ENCODE data around the gene XPNPEP2.

XPNPEP2 gene

DNA sequence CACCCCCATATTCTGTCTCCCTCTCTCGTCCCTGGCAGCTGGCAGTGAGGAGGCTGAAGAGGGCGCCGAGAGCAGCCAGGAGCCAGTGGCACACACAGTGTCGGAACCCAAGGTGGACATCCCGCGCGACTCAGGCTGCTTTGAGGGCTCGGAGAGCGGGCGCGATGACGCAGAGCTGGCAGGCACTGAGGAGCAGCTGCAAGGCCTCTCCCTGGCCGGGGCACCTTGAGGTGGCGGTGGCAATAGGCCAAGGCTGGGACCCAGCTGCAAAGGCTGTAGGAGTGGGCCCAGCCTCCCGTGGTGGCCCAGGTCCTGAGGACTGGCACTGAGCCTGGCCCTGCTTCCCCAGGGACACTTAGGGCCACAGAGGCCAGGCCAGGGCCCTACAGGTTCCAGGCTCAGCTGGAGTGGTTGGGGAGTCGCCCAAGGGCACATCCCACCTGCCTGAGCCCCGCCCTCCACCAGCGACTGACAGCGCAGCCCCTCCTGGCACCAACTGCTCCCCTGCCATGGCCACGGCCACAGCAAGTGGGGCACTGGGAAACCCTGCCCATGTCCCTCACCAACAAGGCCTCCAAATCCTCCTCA is 54.9 kb downstream of the XPNPEP2 start:
- no peak overlapping the region for H4K91ac ChIP-seq (ENCODE audit: low read depth, low read length)
- H3K14ac ChIP-seq (ENCODE audit: low read length): no peak overlapping the region
- no peaks in the 10 kb centered on the region for H3K27me3 ChIP-seq (ENCODE audit: insufficient read depth, low read length)
- no peak overlapping the region for H3K23ac ChIP-seq (ENCODE audit: low read length)
- no peak overlapping the region for H3K4ac ChIP-seq (ENCODE audit: low read depth, low read length)
- H2AK5ac ChIP-seq (ENCODE audit: low read length): no peak overlapping the region
- no peak overlapping the region for H3K4me3 ChIP-seq (ENCODE audit: low read depth, low read length)
- H3K9ac ChIP-seq (ENCODE audit: low read length): no peak overlapping the region
- H2BK12ac ChIP-seq (ENCODE audit: low read length): no peak overlapping the region
- H4K8ac ChIP-seq (ENCODE audit: low read depth, low read length): no peak overlapping the region
- no peaks in the 10 kb centered on the region for H3K79me2 ChIP-seq (ENCODE audit: control insufficient read depth, insufficient read depth, low read length, poor library complexity)
- no peaks in the 10 kb centered on the region for H3K9me3 ChIP-seq (ENCODE audit: insufficient read depth, low read depth, low read length)
- no peak overlapping the region for H3K4me2 ChIP-seq (ENCODE audit: low read length)
- no peak overlapping the region for H2AFZ ChIP-seq (ENCODE audit: insufficient read depth, low read length, poor library complexity)
- WGBS (ENCODE audit: extremely low coverage, insufficient coverage, insufficient read length): no CpG with 5 or more reads among the region's 20 CpGs
- H3K4me1 ChIP-seq (ENCODE audit: control insufficient read depth in 1 of 2, insufficient read depth in 2 of 2, low read length in 2 of 2): no peaks in the 10 kb centered on the region
- peaks cover 0 to 2% of the 10 kb centered on the region in 2 experiments for H3K36me3 ChIP-seq (ENCODE audit: control insufficient read depth in 1 of 2, insufficient read depth in 2 of 2, low read length in 2 of 2)
- H3K27ac ChIP-seq (ENCODE audit: low read depth, low read length): no peak overlapping the region
- no peak for DNase-seq
- H4K12ac ChIP-seq (ENCODE audit: low read depth, low read length): no peak overlapping the region
- no peak overlapping the region for H3K18ac ChIP-seq (ENCODE audit: low read length)
- no peak overlapping the region for H2BK120ac ChIP-seq (ENCODE audit: insufficient read depth, low read length, poor library complexity)
- H3K79me1 ChIP-seq (ENCODE audit: low read length): no peaks in the 10 kb centered on the region
- no peak overlapping the region for H2BK5ac ChIP-seq (ENCODE audit: low read depth, low read length, poor library complexity)

DNA sequence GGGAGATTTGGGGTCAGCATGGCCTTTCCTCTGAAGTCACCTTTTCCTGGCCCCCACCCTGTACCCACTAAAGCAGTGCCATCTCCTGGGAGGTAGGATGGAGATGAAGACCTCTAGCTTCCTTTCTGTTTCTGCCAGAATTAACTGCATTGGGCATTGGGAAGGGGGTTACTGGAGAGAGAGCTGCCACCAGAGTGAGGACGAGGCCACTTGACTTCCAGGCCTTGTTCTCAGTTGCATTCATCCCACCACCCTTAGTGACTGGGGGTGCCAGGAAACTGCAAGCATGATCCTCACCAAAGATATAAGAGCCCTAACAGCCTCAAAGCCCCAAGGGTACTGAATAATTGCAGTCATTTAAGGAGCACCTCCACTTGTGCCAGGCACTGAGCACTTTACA is 56.8 kb downstream of the XPNPEP2 start:
- H3K9me3 ChIP-seq (ENCODE audit: insufficient read depth, low read depth, low read length): no peaks in the 10 kb centered on the region
- H3K79me2 ChIP-seq (ENCODE audit: control insufficient read depth, insufficient read depth, low read length, poor library complexity): no peaks in the 10 kb centered on the region
- no peaks in the 10 kb centered on the region for H3K27me3 ChIP-seq (ENCODE audit: insufficient read depth, low read length)
- no CpG with 5 or more reads among the region's 1 CpG for WGBS (ENCODE audit: extremely low coverage, insufficient coverage, insufficient read length)
- H2BK120ac ChIP-seq (ENCODE audit: insufficient read depth, low read length, poor library complexity): no peak overlapping the region
- H3K23ac ChIP-seq (ENCODE audit: low read length): no peak overlapping the region
- H3K79me1 ChIP-seq (ENCODE audit: low read length): no peaks in the 10 kb centered on the region
- DNase-seq: no peak
- H3K27ac ChIP-seq (ENCODE audit: low read depth, low read length): no peak overlapping the region
- H3K36me3 ChIP-seq (ENCODE audit: control insufficient read depth in 1 of 2, insufficient read depth in 2 of 2, low read length in 2 of 2): peaks cover 0 to 2% of the 10 kb centered on the region in 2 experiments
- no peak overlapping the region for H3K4ac ChIP-seq (ENCODE audit: low read depth, low read length)
- H3K9ac ChIP-seq (ENCODE audit: low read length): no peak overlapping the region
- H3K4me1 ChIP-seq (ENCODE audit: control insufficient read depth in 1 of 2, insufficient read depth in 2 of 2, low read length in 2 of 2): no peaks in the 10 kb centered on the region
- no peak overlapping the region for H3K4me2 ChIP-seq (ENCODE audit: low read length)
- no peak overlapping the region for H3K18ac ChIP-seq (ENCODE audit: low read length)
- H3K4me3 ChIP-seq (ENCODE audit: low read depth, low read length): no peak overlapping the region
- no peak overlapping the region for H2AK5ac ChIP-seq (ENCODE audit: low read length)
- H4K8ac ChIP-seq (ENCODE audit: low read depth, low read length): no peak overlapping the region
- H3K14ac ChIP-seq (ENCODE audit: low read length): no peak overlapping the region
- H4K91ac ChIP-seq (ENCODE audit: low read depth, low read length): no peak overlapping the region
- H2AFZ ChIP-seq (ENCODE audit: insufficient read depth, low read length, poor library complexity): no peak overlapping the region
- H2BK5ac ChIP-seq (ENCODE audit: low read depth, low read length, poor library complexity): no peak overlapping the region
- no peak overlapping the region for H4K12ac ChIP-seq (ENCODE audit: low read depth, low read length)
- H2BK12ac ChIP-seq (ENCODE audit: low read length): no peak overlapping the region

DNA sequence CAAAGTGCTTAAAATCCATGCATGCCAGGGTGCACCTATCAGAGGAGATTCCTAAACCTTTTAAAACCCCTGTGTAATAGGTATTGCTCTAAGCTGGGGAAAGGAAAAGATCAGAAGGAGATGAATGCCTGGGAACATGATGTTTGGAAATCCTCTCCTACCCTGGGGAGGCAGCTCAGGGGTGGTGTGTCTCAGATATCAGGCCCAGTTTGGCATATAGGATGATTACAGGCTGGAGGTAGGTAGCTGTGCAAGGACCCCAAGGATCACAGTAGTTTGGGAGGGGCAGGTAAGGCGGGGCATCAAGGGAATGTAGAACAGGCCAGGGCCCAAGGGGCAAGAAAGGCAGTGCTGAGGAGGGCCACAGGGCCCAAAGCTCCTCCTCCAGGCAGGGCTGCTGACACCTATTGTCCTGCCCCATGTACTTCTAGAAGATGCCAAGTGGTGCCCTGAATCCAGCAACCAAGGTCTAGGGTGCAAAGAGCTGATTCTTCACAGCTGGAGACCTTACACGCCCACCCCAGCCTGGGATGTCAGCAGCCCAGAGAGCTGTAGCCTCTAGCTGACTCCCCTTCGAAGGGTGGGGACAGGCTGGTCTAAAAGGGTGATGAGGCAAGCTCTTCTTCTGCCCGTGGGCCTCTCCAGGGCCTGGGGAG is 58.6 kb downstream of the XPNPEP2 start:
- Histone ChIP-seq H3K79me1 (ENCODE audit: low read length) (no peaks in the 10 kb centered on the region), H3K4me3 (ENCODE audit: low read depth, low read length) (no peak overlapping the region), H3K27me3 (ENCODE audit: insufficient read depth, low read length) (no peaks in the 10 kb centered on the region), H2BK120ac (ENCODE audit: insufficient read depth, low read length, poor library complexity) (no peak overlapping the region), H4K8ac (ENCODE audit: low read depth, low read length) (no peak overlapping the region), H3K18ac (ENCODE audit: low read length) (no peak overlapping the region), H3K9ac (ENCODE audit: low read length) (no peak overlapping the region), H3K23ac (ENCODE audit: low read length) (no peak overlapping the region), H2AFZ (ENCODE audit: insufficient read depth, low read length, poor library complexity) (no peak overlapping the region), H2AK5ac (ENCODE audit: low read length) (no peak overlapping the region), H4K91ac (ENCODE audit: low read depth, low read length) (no peak overlapping the region), H3K4me1 (ENCODE audit: control insufficient read depth in 1 of 2, insufficient read depth in 2 of 2, low read length in 2 of 2) (no peaks in the 10 kb centered on the region), H3K36me3 (ENCODE audit: control insufficient read depth in 1 of 2, insufficient read depth in 2 of 2, low read length in 2 of 2) (peaks cover 0 to 3% of the 10 kb centered on the region in 2 experiments), H2BK12ac (ENCODE audit: low read length) (no peak overlapping the region), H2BK5ac (ENCODE audit: low read depth, low read length, poor library complexity) (no peak overlapping the region), H3K9me3 (ENCODE audit: insufficient read depth, low read depth, low read length) (no peaks in the 10 kb centered on the region), H4K12ac (ENCODE audit: low read depth, low read length) (no peak overlapping the region), H3K4ac (ENCODE audit: low read depth, low read length) (no peak overlapping the region), H3K4me2 (ENCODE audit: low read length) (no peak overlapping the region), H3K27ac (ENCODE audit: low read depth, low read length) (no peak overlapping the region), H3K79me2 (ENCODE audit: control insufficient read depth, insufficient read depth, low read length, poor library complexity) (no peaks in the 10 kb centered on the region), H3K14ac (ENCODE audit: low read length) (no peak overlapping the region)
- no CpG with 5 or more reads among the region's 4 CpGs for WGBS (ENCODE audit: extremely low coverage, insufficient coverage, insufficient read length)
- DNase-seq: no peak

DNA sequence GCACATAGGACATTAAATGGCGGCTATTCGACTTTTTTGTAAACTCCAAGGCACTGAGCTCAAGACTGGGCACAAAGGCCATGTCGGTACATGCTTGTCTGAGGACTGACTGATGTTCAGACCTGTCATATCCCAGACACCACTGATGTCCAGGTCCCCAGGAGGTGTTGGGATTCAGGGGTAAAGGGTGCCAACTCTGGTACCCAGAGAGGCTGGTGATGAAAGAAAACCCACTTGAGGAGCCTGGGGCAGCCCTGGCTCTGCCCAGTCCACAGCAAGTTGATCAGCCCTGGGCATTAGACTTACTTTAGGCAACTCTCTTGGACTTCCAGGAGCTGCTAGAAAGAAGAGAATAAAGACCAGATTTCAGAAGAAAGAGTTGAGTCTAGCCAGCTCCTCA is 59.7 kb downstream of the XPNPEP2 start:
- no CpG with 5 or more reads among the region's 3 CpGs for WGBS (ENCODE audit: extremely low coverage, insufficient coverage, insufficient read length)
- Histone ChIP-seq H3K23ac (ENCODE audit: low read length) (no peak overlapping the region), H2BK5ac (ENCODE audit: low read depth, low read length, poor library complexity) (no peak overlapping the region), H2AFZ (ENCODE audit: insufficient read depth, low read length, poor library complexity) (no peak overlapping the region), H2BK120ac (ENCODE audit: insufficient read depth, low read length, poor library complexity) (no peak overlapping the region), H2AK5ac (ENCODE audit: low read length) (no peak overlapping the region), H3K27ac (ENCODE audit: low read depth, low read length) (no peak overlapping the region), H4K12ac (ENCODE audit: low read depth, low read length) (no peak overlapping the region), H3K36me3 (ENCODE audit: control insufficient read depth in 1 of 2, insufficient read depth in 2 of 2, low read length in 2 of 2) (peaks cover 0 to 3% of the 10 kb centered on the region in 2 experiments), H3K79me2 (ENCODE audit: control insufficient read depth, insufficient read depth, low read length, poor library complexity) (no peaks in the 10 kb centered on the region), H3K9ac (ENCODE audit: low read length) (no peak overlapping the region), H3K9me3 (ENCODE audit: insufficient read depth, low read depth, low read length) (no peaks in the 10 kb centered on the region), H2BK12ac (ENCODE audit: low read length) (no peak overlapping the region), H3K18ac (ENCODE audit: low read length) (no peak overlapping the region), H3K4me2 (ENCODE audit: low read length) (no peak overlapping the region), H3K4me3 (ENCODE audit: low read depth, low read length) (no peak overlapping the region), H4K91ac (ENCODE audit: low read depth, low read length) (no peak overlapping the region), H3K79me1 (ENCODE audit: low read length) (no peaks in the 10 kb centered on the region), H4K8ac (ENCODE audit: low read depth, low read length) (no peak overlapping the region), H3K27me3 (ENCODE audit: insufficient read depth, low read length) (no peaks in the 10 kb centered on the region), H3K4me1 (ENCODE audit: control insufficient read depth in 1 of 2, insufficient read depth in 2 of 2, low read length in 2 of 2) (no peaks in the 10 kb centered on the region), H3K14ac (ENCODE audit: low read length) (no peak overlapping the region), H3K4ac (ENCODE audit: low read depth, low read length) (no peak overlapping the region)
- no peak for DNase-seq

All from trophoblast cell (in vitro differentiated cells and primary cell).